HepG2 (cell line): ENCODE results near the gene SCARB2. TPM values are rescaled to one million over a fixed set of nuclear protein-coding genes. Genes with fewer than 3 reads are reported as not detected.
A peak's percentile ranks its signal among the peaks of the same experiment; 100 is the strongest.

Experiments used
- AKNA ChIP-seq: sonication (generic); formaldehyde crosslinking; IDR thresholded peaks from 2 replicates; pipeline ENCODE4 v1.4.0; 2020; ENCODE audit warnings: missing genetic modification reagents, borderline replicate concordance
- ARID3A ChIP-seq: IDR thresholded peaks from 2 replicates; pipeline ENCODE4 v1.6.1; 2012; ENCODE audit warnings: low read depth, low read length, improper control_type of control experiment
- CSRNP1 ChIP-seq: sonication (generic); formaldehyde crosslinking; IDR thresholded peaks from 2 replicates; pipeline ENCODE4 v1.8.1; 2023; ENCODE audit warnings: mild to moderate bottlenecking, missing genetic modification reagents
- ELF4 ChIP-seq: sonication (generic); formaldehyde crosslinking; IDR thresholded peaks from 2 replicates; pipeline ENCODE4 v1.5.0; 2020; ENCODE audit warnings: missing genetic modification reagents, mild to moderate bottlenecking, moderate library complexity, borderline replicate concordance
- SNAPC4 ChIP-seq: sonication (generic); formaldehyde crosslinking; IDR thresholded peaks from 2 replicates; pipeline ENCODE4 v1.4.0; 2020; ENCODE audit warnings: mild to moderate bottlenecking, missing genetic modification reagents
- TOE1 ChIP-seq: sonication (generic); formaldehyde crosslinking; IDR thresholded peaks from 2 replicates; pipeline ENCODE4 v1.4.0; 2020; ENCODE audit warnings: mild to moderate bottlenecking, missing genetic modification reagents
- TSC22D2 ChIP-seq: sonication (generic); formaldehyde crosslinking; IDR thresholded peaks from 2 replicates; pipeline ENCODE4 v1.5.1; 2020; ENCODE audit warnings: missing genetic modification reagents, mild to moderate bottlenecking, borderline replicate concordance
- ZNF574 ChIP-seq: sonication (generic); formaldehyde crosslinking; IDR thresholded peaks from 2 replicates; pipeline ENCODE4 v1.4.0; 2020; ENCODE audit warnings: missing genetic modification reagents
- ZNF780A ChIP-seq: sonication (generic); formaldehyde crosslinking; IDR thresholded peaks from 2 replicates; pipeline ENCODE4 v1.8.0; 2022; ENCODE audit warnings: mild to moderate bottlenecking, missing genetic modification reagents, moderate library complexity
- polyA plus RNA-seq, 8 experiments: library from polyadenylated mRNA; depleted of rRNA in 3 of 8; stranded (reverse) in 7 of 8; unstranded in 1 of 8; fragments of >200 nt; fragmentation: Illumina TruSeq in 4 of 8; extraction: Trizol in 4 of 8; gene quantifications; 2 replicates each; pipeline versions ENCODE4 v1.2.1 to v1.2.3, GENCODE V29; 2011 to 2016; ENCODE audit warnings: low read depth in 4 of 8, missing spikeins in 1 of 8, mixed read lengths in 1 of 8; ENCODE audit not compliant: insufficient read depth in 1 of 8
- total RNA-seq, 5 experiments: library from RNA; depleted of rRNA; stranded (reverse); fragments of >200 nt; fragmentation: Illumina TruSeq; extraction: Trizol; gene quantifications; 2 replicates each; pipeline ENCODE4 v1.2.3, GENCODE V29; 2016; ENCODE audit warnings: low read depth in 1 of 5

The SCARB2 gene
- total and polyA plus RNA-seq, 2 of the 13 experiments (the other 11 are each of a cell fraction or from before 2014, with no cell fraction given) = 40.6 to 43.4 TPM

GRCh38 chr4:76148142-76148865, 65.3 kb downstream of the SCARB2 start, which contains the start of gene NUP54 (continued):
- peak; percentile 59; the same call in 1 of the 2 replicates for TF ChIP-seq SNAPC4 (CRISPR knock-in tag)
- TF ChIP-seq ELF4 (CRISPR knock-in tag) = peak; percentile 49; the same call in 1 of the 2 replicates
- TF ChIP-seq CSRNP1 (CRISPR knock-in tag) = peak; percentile 94
- TF ChIP-seq ZNF574 (CRISPR knock-in tag) = peak; percentile 96
- TF ChIP-seq AKNA = 0 out of 2 replicates have a peak, but pooled peaks have one; percentile 85
- 0 out of 2 replicates have a peak, but pooled peaks have one; percentile 64 for TF ChIP-seq TOE1 (CRISPR knock-in tag)
- TF ChIP-seq ZNF780A = peak; percentile 67; the same call in 1 of the 2 replicates
- TF ChIP-seq TSC22D2 (CRISPR knock-in tag) = no peak
- TF ChIP-seq ARID3A = no peak; the same call in 1 of the 2 replicates
